ENCODE measurements around the gene TENM4.

DNA sequence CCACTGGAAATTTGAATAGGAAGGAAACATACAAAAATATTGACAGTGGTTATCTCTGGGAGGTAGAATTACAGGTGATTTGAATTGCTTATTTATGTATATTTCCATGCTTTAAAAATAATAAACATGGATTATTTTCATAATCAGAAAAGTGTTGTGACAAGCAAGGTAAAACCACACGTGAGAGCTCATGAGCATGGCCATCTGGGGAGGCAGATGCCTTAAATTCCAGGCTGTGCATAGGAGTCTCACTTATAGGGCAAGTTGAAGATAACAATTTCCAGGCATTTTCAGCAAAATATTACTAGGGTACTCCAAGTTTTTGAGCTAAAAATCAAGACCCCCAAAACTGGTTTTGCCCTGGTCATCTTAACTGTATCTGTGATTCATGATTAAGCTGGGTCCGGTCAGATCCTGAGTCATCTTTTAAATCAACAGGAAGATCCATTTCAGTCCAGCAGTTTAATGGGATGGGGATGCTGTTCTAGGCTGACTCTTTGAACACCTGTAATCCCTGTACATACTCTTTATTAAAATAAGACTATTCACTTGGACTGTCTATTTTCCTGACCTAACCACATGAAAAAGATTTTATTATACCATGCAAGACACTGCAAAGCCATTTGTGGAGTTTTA, 750.4 kb downstream of the TENM4 start:
- TF ChIP-seq ZNF707 (tag by site-specific recombination; IDR thresholded peaks at IDR 0.05) (no peak), ZNF585B (tag by site-specific recombination; IDR thresholded peaks at IDR 0.05) (no peak)
